ENCODE results near the gene CLNK.

The CLNK gene

GRCh38 chr4:10698172-10698571 is 13.6 kb upstream of the CLNK start:
- DNase-seq = no peak

GRCh38 chr4:10697086-10697485 is 12.5 kb upstream of the CLNK start:
- DNase-seq = no peak

- DNase-seq = no peak
Measured at GRCh38 chr4:10696253-10696652, 11.7 kb upstream of the CLNK start.

- DNase-seq = no peak
Measured at GRCh38 chr4:10694828-10695209, 10.3 kb upstream of the CLNK start.

- DNase-seq = no peak
Measured at GRCh38 chr4:10694151-10694827, 9.7 kb upstream of the CLNK start.

- DNase-seq = no peak
Measured at GRCh38 chr4:10691651-10692050, 7.1 kb upstream of the CLNK start.

- no peak for DNase-seq
Measured at GRCh38 chr4:10690185-10690907, 5.8 kb upstream of the CLNK start.

GRCh38 chr4:10688846-10689245 is 4.3 kb upstream of the CLNK start:
- DNase-seq = no peak

- DNase-seq = no peak
Measured at GRCh38 chr4:10688022-10688421, 3.5 kb upstream of the CLNK start.

- peak; percentile 69 for DNase-seq
Measured at GRCh38 chr4:10687526-10687925, 3.0 kb upstream of the CLNK start.

GRCh38 chr4:10682397-10682796 is 2.2 kb downstream of the CLNK start:
- DNase-seq = no peak

- DNase-seq = no peak
Measured at GRCh38 chr4:10677796-10678497, 6.6 kb downstream of the CLNK start.

GRCh38 chr4:10673817-10674369 is 10.7 kb downstream of the CLNK start:
- no peak for DNase-seq

GRCh38 chr4:10672379-10672778 is 12.2 kb downstream of the CLNK start:
- DNase-seq = no peak

- no peak for DNase-seq
Measured at GRCh38 chr4:10671799-10672198, 12.8 kb downstream of the CLNK start.

GRCh38 chr4:10671366-10671765 is 13.2 kb downstream of the CLNK start:
- no peak for DNase-seq

GRCh38 chr4:10670321-10670720 is 14.2 kb downstream of the CLNK start:
- DNase-seq = no peak

GRCh38 chr4:10667701-10668326 is 16.8 kb downstream of the CLNK start:
- DNase-seq = no peak

GRCh38 chr4:10666616-10667015 is 18.0 kb downstream of the CLNK start:
- no peak for DNase-seq

- no peak for DNase-seq
Measured at GRCh38 chr4:10664408-10664807, 20.2 kb downstream of the CLNK start.

GRCh38 chr4:10662937-10663336 is 21.6 kb downstream of the CLNK start:
- DNase-seq = no peak

GRCh38 chr4:10661047-10661446 is 23.5 kb downstream of the CLNK start:
- DNase-seq = no peak

GRCh38 chr4:10659251-10659650 is 25.3 kb downstream of the CLNK start:
- no peak for DNase-seq

All from islet precursor cell (in vitro differentiated cells).